ENCODE data around the gene MLLT1.

The MLLT1 gene

DNA sequence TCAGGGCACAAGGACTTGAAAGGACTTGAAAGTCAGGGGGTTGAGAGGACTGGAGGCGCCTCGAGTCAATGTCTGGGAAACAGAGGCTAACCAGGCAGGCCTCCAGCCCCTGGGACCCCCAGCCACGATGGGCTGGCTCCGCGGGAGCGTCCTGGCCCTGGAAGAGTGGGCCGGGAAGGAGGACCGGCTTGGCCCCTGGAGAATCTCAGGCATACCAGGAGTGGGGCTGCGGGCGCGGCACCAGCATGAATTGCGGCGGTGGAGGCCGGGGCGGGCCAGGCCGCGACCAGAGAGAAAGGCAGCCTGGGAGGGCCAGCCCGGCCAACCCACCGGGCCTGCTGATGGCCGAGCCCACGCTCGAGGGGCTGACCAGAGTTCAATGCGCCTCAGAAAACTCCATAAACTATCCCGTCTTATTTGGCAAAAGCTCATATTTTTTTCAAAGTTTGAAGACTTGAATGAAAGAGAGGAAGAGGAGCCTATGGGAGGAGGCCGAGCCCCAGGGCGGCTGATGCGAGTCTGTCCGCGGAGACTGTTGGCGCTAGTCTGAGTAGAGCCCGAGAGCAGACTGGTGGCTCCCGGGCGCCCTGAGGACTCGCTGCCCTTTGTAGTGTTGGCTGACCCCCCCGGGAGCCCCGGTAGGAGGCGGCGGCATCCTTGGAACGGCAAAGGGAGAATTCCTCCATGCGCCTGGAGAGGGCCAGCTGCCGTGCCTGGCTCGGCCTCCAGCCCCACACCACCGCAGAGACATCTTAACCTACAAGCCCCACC is 68.0 kb downstream of the MLLT1 start:
- H3K27me3 ChIP-seq (ENCODE audit: low read depth, low read length) = no peaks in the 10 kb centered on the region

GRCh38 chr19:6210721-6211600 is 68.8 kb downstream of the MLLT1 start:
- H3K4me3 ChIP-seq (ENCODE audit: low read depth in 1 of 2, low read length in 2 of 2) = no peak overlapping the region
- H3K9me3 ChIP-seq (ENCODE audit: control insufficient read depth in 1 of 2, low read length in 2 of 2) = no peaks in the 10 kb centered on the region
- H3K27me3 ChIP-seq (ENCODE audit: low read depth, low read length) = no peaks in the 10 kb centered on the region
- H3K36me3 ChIP-seq (ENCODE audit: control insufficient read depth in 1 of 2, insufficient read depth in 2 of 2, low read length in 2 of 2) = peaks cover 0 to 21% of the 10 kb centered on the region in 2 donors
- H3K27ac ChIP-seq (ENCODE audit: low read length) = no peak overlapping the region
- peaks cover 0 to under 1% of the 10 kb centered on the region in 2 donors for H3K4me1 ChIP-seq (ENCODE audit: control insufficient read depth in 1 of 2, insufficient read depth in 2 of 2, low read length in 2 of 2)

More for the DNA sequence above, 68.0 kb downstream of the MLLT1 start:
- H3K9me3 ChIP-seq (ENCODE audit: control insufficient read depth in 1 of 2, low read length in 2 of 2) = no peaks in the 10 kb centered on the region
- H3K4me3 ChIP-seq (ENCODE audit: low read depth in 1 of 2, low read length in 2 of 2) = no peak overlapping the region
- H3K4me1 ChIP-seq (ENCODE audit: control insufficient read depth in 1 of 2, insufficient read depth in 2 of 2, low read length in 2 of 2) = peaks cover 0 to 9% of the 10 kb centered on the region in 2 donors
- no peak overlapping the region for H3K27ac ChIP-seq (ENCODE audit: low read length)
- peaks cover 0 to 21% of the 10 kb centered on the region in 2 donors for H3K36me3 ChIP-seq (ENCODE audit: control insufficient read depth in 1 of 2, insufficient read depth in 2 of 2, low read length in 2 of 2)

DNA sequence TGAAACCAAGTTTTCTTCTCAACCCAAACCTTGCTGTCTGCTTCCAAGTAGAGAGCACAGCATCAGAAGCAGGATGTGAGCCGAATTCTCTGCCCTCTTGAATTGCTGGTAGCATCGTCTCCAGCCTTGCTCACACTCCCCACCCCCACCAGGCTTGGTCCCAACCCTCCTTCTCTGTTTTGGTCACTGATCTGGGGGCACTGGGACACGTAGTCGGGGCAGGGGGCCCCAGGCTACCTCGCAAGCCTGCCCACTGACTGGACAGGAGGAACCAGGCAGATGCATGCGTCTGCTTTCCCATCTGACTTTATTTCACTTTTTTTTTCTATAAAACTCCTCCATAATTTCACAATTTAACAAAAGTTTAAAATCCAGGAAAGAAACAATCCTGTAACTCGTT is 69.7 kb downstream of the MLLT1 start:
- Histone ChIP-seq H3K27me3 (ENCODE audit: low read depth, low read length) (no peaks in the 10 kb centered on the region), H3K4me3 (ENCODE audit: low read depth in 1 of 2, low read length in 2 of 2) (no peak overlapping the region), H3K27ac (ENCODE audit: low read length) (no peak overlapping the region), H3K4me1 (ENCODE audit: control insufficient read depth in 1 of 2, insufficient read depth in 2 of 2, low read length in 2 of 2) (no peaks in the 10 kb centered on the region), H3K9me3 (ENCODE audit: control insufficient read depth in 1 of 2, low read length in 2 of 2) (no peaks in the 10 kb centered on the region), H3K36me3 (ENCODE audit: control insufficient read depth in 1 of 2, insufficient read depth in 2 of 2, low read length in 2 of 2) (peaks cover 0 to 21% of the 10 kb centered on the region in 2 donors)

GRCh38 chr19:6209680-6210079 is 70.1 kb downstream of the MLLT1 start:
- H3K27ac ChIP-seq (ENCODE audit: low read length) = no peak overlapping the region
- peaks cover 0 to 21% of the 10 kb centered on the region in 2 donors for H3K36me3 ChIP-seq (ENCODE audit: control insufficient read depth in 1 of 2, insufficient read depth in 2 of 2, low read length in 2 of 2)
- no peaks in the 10 kb centered on the region for H3K9me3 ChIP-seq (ENCODE audit: control insufficient read depth in 1 of 2, low read length in 2 of 2)
- no peaks in the 10 kb centered on the region for H3K4me1 ChIP-seq (ENCODE audit: control insufficient read depth in 1 of 2, insufficient read depth in 2 of 2, low read length in 2 of 2)
- H3K4me3 ChIP-seq (ENCODE audit: low read depth in 1 of 2, low read length in 2 of 2) = no peak overlapping the region
- no peaks in the 10 kb centered on the region for H3K27me3 ChIP-seq (ENCODE audit: low read depth, low read length)

GRCh38 chr19:6209233-6209632 is 70.5 kb downstream of the MLLT1 start:
- H3K36me3 ChIP-seq (ENCODE audit: control insufficient read depth in 1 of 2, insufficient read depth in 2 of 2, low read length in 2 of 2) = peaks cover 0 to 21% of the 10 kb centered on the region in 2 donors
- no peaks in the 10 kb centered on the region for H3K4me1 ChIP-seq (ENCODE audit: control insufficient read depth in 1 of 2, insufficient read depth in 2 of 2, low read length in 2 of 2)
- H3K27ac ChIP-seq (ENCODE audit: low read length) = no peak overlapping the region
- H3K9me3 ChIP-seq (ENCODE audit: control insufficient read depth in 1 of 2, low read length in 2 of 2) = no peaks in the 10 kb centered on the region
- no peak overlapping the region for H3K4me3 ChIP-seq (ENCODE audit: low read depth in 1 of 2, low read length in 2 of 2)
- H3K27me3 ChIP-seq (ENCODE audit: low read depth, low read length) = no peaks in the 10 kb centered on the region

DNA sequence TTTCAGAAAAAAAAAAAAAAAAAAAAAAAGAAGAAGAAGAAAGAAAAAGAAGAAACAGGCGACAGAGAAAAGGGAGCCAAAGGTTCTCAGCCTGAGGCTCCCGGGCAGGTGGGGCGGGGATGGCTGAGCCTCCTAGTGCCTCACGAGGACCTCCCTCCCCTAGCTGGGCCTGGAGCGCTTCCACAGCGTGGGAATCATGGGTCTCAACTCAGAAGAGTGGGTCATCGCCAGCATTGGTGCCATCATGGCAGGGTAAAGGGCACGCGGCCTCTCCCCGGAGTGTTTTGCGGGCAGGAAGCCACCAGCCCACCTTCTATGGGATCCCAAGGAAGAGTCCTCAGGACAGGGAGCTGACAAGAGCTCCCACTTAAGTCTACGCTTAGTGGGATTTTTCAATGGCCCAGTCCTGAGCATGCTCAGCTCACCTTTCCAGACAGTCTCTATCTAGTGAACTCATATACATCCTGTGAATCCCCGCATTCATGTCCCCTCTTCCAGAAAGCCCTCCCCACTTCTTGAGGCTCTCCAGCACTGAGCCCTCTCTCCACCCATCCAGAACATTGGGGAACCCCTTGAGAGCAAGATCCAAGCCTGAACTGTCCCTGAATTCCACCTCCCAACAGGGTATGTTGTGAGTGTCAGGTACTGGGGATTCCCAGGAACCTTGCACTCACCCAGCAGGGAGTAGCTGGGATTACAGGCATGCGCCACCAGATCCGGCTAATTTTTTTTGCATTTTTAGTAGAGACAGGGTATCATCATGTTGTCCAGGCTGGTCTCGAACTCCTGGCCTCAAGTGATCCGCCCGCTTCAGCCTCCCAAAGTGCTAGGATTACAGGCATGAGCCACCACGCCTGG is 74.7 kb downstream of the MLLT1 start:
- no peaks in the 10 kb centered on the region for H3K9me3 ChIP-seq (ENCODE audit: control insufficient read depth in 1 of 2, low read length in 2 of 2)
- no peaks in the 10 kb centered on the region for H3K4me1 ChIP-seq (ENCODE audit: control insufficient read depth in 1 of 2, insufficient read depth in 2 of 2, low read length in 2 of 2)
- no peak overlapping the region for H3K4me3 ChIP-seq (ENCODE audit: low read depth in 1 of 2, low read length in 2 of 2)
- no peaks in the 10 kb centered on the region for H3K36me3 ChIP-seq (ENCODE audit: control insufficient read depth in 1 of 2, insufficient read depth in 2 of 2, low read length in 2 of 2)
- H3K27me3 ChIP-seq (ENCODE audit: low read depth, low read length) = no peaks in the 10 kb centered on the region
- no peak overlapping the region for H3K27ac ChIP-seq (ENCODE audit: low read length)

DNA sequence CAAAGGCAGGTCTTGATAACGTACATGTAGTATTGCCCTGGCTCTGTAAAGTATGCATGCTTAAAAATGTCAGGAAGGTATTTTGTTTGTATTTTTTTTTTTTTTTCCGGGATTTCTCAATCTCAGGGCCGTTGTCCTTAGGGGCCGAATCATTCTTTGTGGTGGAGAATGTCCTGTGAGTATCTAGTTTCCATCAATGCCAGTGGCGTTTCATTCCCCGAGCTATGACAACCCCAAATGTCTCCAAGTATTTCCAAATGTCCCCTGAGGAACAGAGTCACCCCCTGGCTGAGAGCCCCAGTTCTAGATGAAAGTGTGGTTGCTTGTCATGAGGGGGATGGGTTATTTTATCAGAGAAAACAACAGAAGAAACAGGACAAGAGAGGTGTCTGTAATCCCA is 75.6 kb downstream of the MLLT1 start:
- no peaks in the 10 kb centered on the region for H3K36me3 ChIP-seq (ENCODE audit: control insufficient read depth in 1 of 2, insufficient read depth in 2 of 2, low read length in 2 of 2)
- H3K9me3 ChIP-seq (ENCODE audit: control insufficient read depth in 1 of 2, low read length in 2 of 2) = no peaks in the 10 kb centered on the region
- no peaks in the 10 kb centered on the region for H3K4me1 ChIP-seq (ENCODE audit: control insufficient read depth in 1 of 2, insufficient read depth in 2 of 2, low read length in 2 of 2)
- H3K27ac ChIP-seq (ENCODE audit: low read length) = no peak overlapping the region
- H3K27me3 ChIP-seq (ENCODE audit: low read depth, low read length) = no peaks in the 10 kb centered on the region
- no peak overlapping the region for H3K4me3 ChIP-seq (ENCODE audit: low read depth in 1 of 2, low read length in 2 of 2)

DNA sequence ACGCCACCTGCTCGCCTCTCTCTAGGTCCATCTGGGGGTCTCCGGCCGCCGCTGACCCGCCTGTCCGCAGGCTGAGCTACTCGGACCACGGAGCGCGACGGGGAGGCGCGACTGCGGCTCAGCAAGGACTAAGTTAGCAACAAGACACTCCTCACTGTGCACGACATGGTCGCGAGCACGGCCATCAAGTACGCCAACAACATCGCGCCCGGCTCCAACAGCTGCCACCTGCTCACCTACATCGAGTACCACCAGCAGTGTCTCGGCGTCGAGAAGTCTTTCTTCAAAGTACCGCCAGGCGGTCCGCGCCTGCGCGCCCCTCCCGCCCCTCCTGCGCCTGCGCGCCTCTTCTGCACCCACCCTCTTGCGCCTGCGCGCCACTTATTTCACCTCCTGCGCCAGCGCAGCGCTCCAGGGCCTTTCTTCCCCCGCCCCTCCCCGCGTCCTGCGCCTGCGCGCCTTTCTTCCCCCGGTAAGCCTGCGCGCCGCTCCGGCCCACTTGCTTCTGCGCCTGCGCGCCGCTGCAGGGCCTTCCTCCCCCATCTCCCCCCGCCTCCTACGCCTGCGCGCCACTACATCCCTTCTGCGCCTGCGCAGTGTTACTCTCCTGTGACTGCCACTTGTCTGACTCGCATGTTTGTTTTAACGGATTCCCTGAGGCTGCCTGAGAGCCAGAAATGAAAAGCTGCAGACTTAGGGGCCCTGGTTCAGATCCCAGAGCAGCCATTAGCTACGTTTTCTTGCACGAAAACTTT is 80.4 kb downstream of the MLLT1 start:
- Histone ChIP-seq H3K27ac (ENCODE audit: low read length) (no peak overlapping the region), H3K27me3 (ENCODE audit: low read depth, low read length) (no peaks in the 10 kb centered on the region), H3K36me3 (ENCODE audit: control insufficient read depth in 1 of 2, insufficient read depth in 2 of 2, low read length in 2 of 2) (no peaks in the 10 kb centered on the region), H3K4me3 (ENCODE audit: low read depth in 1 of 2, low read length in 2 of 2) (peak overlapping the region; percentile 72 to 78), H3K4me1 (ENCODE audit: control insufficient read depth in 1 of 2, insufficient read depth in 2 of 2, low read length in 2 of 2) (peaks cover 0 to 9% of the 10 kb centered on the region in 2 donors), H3K9me3 (ENCODE audit: control insufficient read depth in 1 of 2, low read length in 2 of 2) (no peaks in the 10 kb centered on the region)

DNA sequence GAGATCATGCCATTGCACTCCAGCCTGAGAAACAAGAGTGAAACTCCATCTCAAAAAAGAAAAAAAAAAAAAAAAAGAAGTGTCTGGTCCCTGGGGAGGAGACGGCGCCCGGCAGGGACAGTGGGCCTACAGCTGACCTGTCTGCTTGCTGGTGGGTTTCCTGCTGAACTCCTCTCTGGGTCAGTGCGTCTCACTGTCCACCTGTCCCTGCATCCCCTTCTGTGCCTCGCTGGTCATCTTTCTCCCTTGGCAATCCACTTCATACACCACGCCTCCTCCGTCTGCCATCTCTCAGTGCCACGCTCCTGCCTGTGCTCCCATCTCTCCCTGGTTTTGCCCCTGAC is 80.9 kb downstream of the MLLT1 start:
- Histone ChIP-seq H3K4me3 (ENCODE audit: low read depth in 1 of 2, low read length in 2 of 2) (peak overlapping the region; percentile 72 to 78), H3K27ac (ENCODE audit: low read length) (no peak overlapping the region), H3K27me3 (ENCODE audit: low read depth, low read length) (no peaks in the 10 kb centered on the region), H3K9me3 (ENCODE audit: control insufficient read depth in 1 of 2, low read length in 2 of 2) (no peaks in the 10 kb centered on the region), H3K36me3 (ENCODE audit: control insufficient read depth in 1 of 2, insufficient read depth in 2 of 2, low read length in 2 of 2) (no peaks in the 10 kb centered on the region), H3K4me1 (ENCODE audit: control insufficient read depth in 1 of 2, insufficient read depth in 2 of 2, low read length in 2 of 2) (peaks cover 0 to 9% of the 10 kb centered on the region in 2 donors)

DNA sequence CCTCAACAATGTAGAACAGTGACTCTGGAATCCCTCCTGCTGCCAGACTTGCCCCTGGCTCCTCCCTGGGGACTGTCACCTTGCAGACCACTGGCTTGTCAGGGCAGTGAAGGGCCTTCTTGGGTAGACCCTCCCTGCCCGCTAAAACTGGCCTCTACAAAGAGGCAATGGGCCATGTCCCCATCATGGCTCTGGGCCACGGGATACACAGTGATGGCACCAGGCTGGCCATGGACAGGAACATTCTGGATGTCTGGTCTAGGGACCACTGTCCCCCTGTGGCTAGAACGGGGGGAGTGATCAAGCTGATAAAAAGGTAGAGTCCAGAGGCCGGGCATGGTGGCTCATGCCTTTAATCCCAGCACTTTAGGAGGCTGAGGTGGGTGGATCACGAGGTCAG is 83.4 kb downstream of the MLLT1 start:
- Histone ChIP-seq H3K4me1 (ENCODE audit: control insufficient read depth in 1 of 2, insufficient read depth in 2 of 2, low read length in 2 of 2) (peaks cover 0 to 9% of the 10 kb centered on the region in 2 donors), H3K4me3 (ENCODE audit: low read depth in 1 of 2, low read length in 2 of 2) (no peak overlapping the region), H3K36me3 (ENCODE audit: control insufficient read depth in 1 of 2, insufficient read depth in 2 of 2, low read length in 2 of 2) (no peaks in the 10 kb centered on the region), H3K27me3 (ENCODE audit: low read depth, low read length) (no peaks in the 10 kb centered on the region), H3K9me3 (ENCODE audit: control insufficient read depth in 1 of 2, low read length in 2 of 2) (no peaks in the 10 kb centered on the region), H3K27ac (ENCODE audit: low read length) (no peak overlapping the region)
